NCI-H446 treated with DMSO at 0.1 percent for 48 hours (cell line): Measurements from ENCODE around the gene FGF12.
A peak's percentile ranks its signal among the peaks of the same experiment; 100 is the strongest.
"Not testable (repeated sequence)": the region's sequence is repeated elsewhere in the genome, so short reads cannot be mapped to it uniquely, and the experiment has no call there.

ENCODE experiments used
- DNase-seq: peaks from one replicate; lab custom pipeline; 2025; lab: John Stamatoyannopoulos, UW

The FGF12 gene

GRCh38 chr3:192577811-192578210 lies 149.5 kb downstream of the FGF12 start:
- DNase-seq: no peak

GRCh38 chr3:192577271-192577670 lies 150.1 kb downstream of the FGF12 start:
- no peak for DNase-seq

GRCh38 chr3:192576704-192577103 lies 150.6 kb downstream of the FGF12 start:
- DNase-seq: not testable (repeated sequence)

GRCh38 chr3:192575879-192576506 lies 151.3 kb downstream of the FGF12 start:
- DNase-seq: no peak

- no peak for DNase-seq
These were observed 154.1 kb downstream of the FGF12 start for GRCh38 chr3:192573240-192573639.

GRCh38 chr3:192570821-192571791 lies 156.2 kb downstream of the FGF12 start:
- peak; percentile 49 for DNase-seq

GRCh38 chr3:192570315-192570714 lies 157.0 kb downstream of the FGF12 start:
- no peak for DNase-seq

GRCh38 chr3:192566706-192567290 lies 160.5 kb downstream of the FGF12 start:
- DNase-seq: peak; percentile 41

- DNase-seq: no peak
These were observed 162.7 kb downstream of the FGF12 start for GRCh38 chr3:192564611-192565010.

GRCh38 chr3:192563417-192563816 lies 163.9 kb downstream of the FGF12 start:
- no peak for DNase-seq

GRCh38 chr3:192553707-192554106 lies 173.6 kb downstream of the FGF12 start:
- no peak for DNase-seq

- no peak for DNase-seq
These were observed 177.0 kb downstream of the FGF12 start for GRCh38 chr3:192550356-192550755.

GRCh38 chr3:192545333-192545732 lies 182.0 kb downstream of the FGF12 start:
- no peak for DNase-seq

GRCh38 chr3:192543163-192543562 lies 184.2 kb downstream of the FGF12 start:
- DNase-seq: no peak

GRCh38 chr3:192516820-192517219 lies 210.5 kb downstream of the FGF12 start:
- no peak for DNase-seq

- no peak for DNase-seq
These were observed 211.7 kb downstream of the FGF12 start for GRCh38 chr3:192515664-192516045.

- DNase-seq: no peak
These were observed 212.3 kb downstream of the FGF12 start for GRCh38 chr3:192514754-192515663.

- DNase-seq: no peak
These were observed 213.1 kb downstream of the FGF12 start for GRCh38 chr3:192514081-192514753.

GRCh38 chr3:192505731-192506130 lies 221.6 kb downstream of the FGF12 start:
- no peak for DNase-seq

- DNase-seq: no peak
These were observed 225.9 kb downstream of the FGF12 start for GRCh38 chr3:192501401-192501800.

- no peak for DNase-seq
These were observed 230.3 kb downstream of the FGF12 start for GRCh38 chr3:192496905-192497587.
